ENCODE measurements around the gene PPP2R2B. TPM values are rescaled to one million over a fixed set of nuclear protein-coding genes. Genes with fewer than 3 reads are reported as not detected.
"Not testable (repeated sequence)": the region's sequence is repeated elsewhere in the genome, so short reads cannot be mapped to it uniquely, and the experiment has no call there.

Gene PPP2R2B
- polyA plus RNA-seq, 2 of the 4 experiments (the other 2 are of a cell fraction): not detected

GRCh38 chr5:146731909-146732659, 146.5 kb downstream of the PPP2R2B start (continued):
- TF ChIP-seq E2F6 (IDR thresholded peaks at IDR 0.05; ENCODE audit: borderline replicate concordance, low read depth) (no peak), NR3C1 (IDR thresholded peaks at IDR 0.05) (no peak)

- POLR2A ChIA-PET; FAIRE-seq; ATAC-seq; H3K4me2 ChIP-seq; H3K4me3 ChIP-seq; DNase-seq (ENCODE audit: low read depth in 1 of 2, low spot score in 1 of 2); CTCF ChIA-PET; H3K27ac ChIP-seq: not testable (repeated sequence)
- peaks cover 12% of the 10 kb centered on the region; the same call in 2 of the 3 replicates for H3K9me3 ChIP-seq
- WGBS (ENCODE audit: missing lambda C conversion rate): 48% methylated on average over 3 of the region's 3 CpGs
- H3K4me1 ChIP-seq: peaks cover 20% of the 10 kb centered on the region
Observed at GRCh38 chr5:146728746-146729145, 149.8 kb downstream of the PPP2R2B start.

GRCh38 chr5:146726891-146727290, 151.7 kb downstream of the PPP2R2B start:
- no peak overlapping the region for H3K27ac ChIP-seq
- DNase-seq (ENCODE audit: low read depth in 1 of 2, low spot score in 1 of 2) (no peak), FAIRE-seq (no peak), ATAC-seq (no peak)
- no peak overlapping the region for H3K4me3 ChIP-seq
- H3K9me3 ChIP-seq: peaks cover 12% of the 10 kb centered on the region; the same call in 2 of the 3 replicates
- POLR2A ChIA-PET: no interaction called here
- peaks cover 8% of the 10 kb centered on the region; the same call in 2 of the 3 replicates for H3K4me1 ChIP-seq
- WGBS (ENCODE audit: missing lambda C conversion rate): 15% methylated on average over 1 of the region's 1 CpG
- H3K4me2 ChIP-seq: no peak overlapping the region
- no peak for TF ChIP-seq TP53 (CRISPR knock-in tag; IDR thresholded peaks at IDR 0.05)
- no peak for TF ChIP-seq KDM1A (IDR thresholded peaks at IDR 0.05; ENCODE audit: low read depth)
- no peak for TF ChIP-seq ATOH8 (CRISPR knock-in tag; IDR thresholded peaks at IDR 0.05; ENCODE audit: low read depth)
- TF ChIP-seq NR3C1 (IDR thresholded peaks at IDR 0.05): no peak
- TF ChIP-seq HMGXB4 (CRISPR knock-in tag; IDR thresholded peaks at IDR 0.05; ENCODE audit: borderline replicate concordance): no peak
- TF ChIP-seq CBX2 (IDR thresholded peaks at IDR 0.05; ENCODE audit: borderline replicate concordance, low read depth): no peak
- no peak for TF ChIP-seq PBX3 (IDR thresholded peaks at IDR 0.05)
- no peak for TF ChIP-seq JUN (IDR thresholded peaks at IDR 0.05)
- TF ChIP-seq RNF2 (IDR thresholded peaks at IDR 0.05; ENCODE audit: borderline replicate concordance, low read depth): no peak
- no peak for TF ChIP-seq E2F6 (IDR thresholded peaks at IDR 0.05; ENCODE audit: borderline replicate concordance, low read depth)
- no peak for TF ChIP-seq POLR2AphosphoS2 (conservative IDR thresholded peaks at IDR 0.05; ENCODE audit: low read length)
- no peak for TF ChIP-seq RAD21 (conservative IDR thresholded peaks at IDR 0.05 in 1 of 2, IDR thresholded peaks at IDR 0.05 in 1 of 2)
- no peak for TF ChIP-seq SMC3 (IDR thresholded peaks at IDR 0.05)
- no peak for TF ChIP-seq BCL3 (IDR thresholded peaks at IDR 0.05)
- no peak for TF ChIP-seq USF2 (IDR thresholded peaks at IDR 0.05)
- no peak for TF ChIP-seq MYC (IDR thresholded peaks at IDR 0.05; ENCODE audit: borderline replicate concordance, low read length)
- TF ChIP-seq RCOR1 (IDR thresholded peaks at IDR 0.05; ENCODE audit: low read depth, low read length): no peak
- TF ChIP-seq RARB (CRISPR knock-in tag; IDR thresholded peaks at IDR 0.05): no peak
- TF ChIP-seq CBX8 (IDR thresholded peaks at IDR 0.05): no peak
- TF ChIP-seq ELK1 (IDR thresholded peaks at IDR 0.05; ENCODE audit: low read depth, low read length): no peak
- CTCF ChIA-PET: no interaction called here
